Stomach (tissue), 9 donors: Measurements from ENCODE around the gene BTBD19. TPM values are rescaled to one million over a fixed set of nuclear protein-coding genes. Genes with fewer than 3 reads are reported as not detected.

Experiments used
- DNase-seq, 2 donors: peaks; one replicate each; pipeline versions ENCODE4 v3.0.0 to v3.0.0-alpha.2; 2013 to 2019
- H3K27ac ChIP-seq, 5 donors: fragments of 200-600 bp in 4 of 5; sonication (generic) in 4 of 5; one replicate each; pipeline ENCODE4 v1.5.1; 2013 to 2019; ENCODE audit warnings: mild to moderate bottlenecking in 1 of 5, moderate library complexity in 1 of 5
- H3K27me3 ChIP-seq, 3 donors: fragments of 200-600 bp; sonication (generic); one replicate each; pipeline ENCODE4 v1.5.1; 2017 to 2019; ENCODE audit warnings: mixed run types in 1 of 3
- H3K36me3 ChIP-seq, 4 donors: fragments of 200-600 bp; sonication (generic); 1 replicate in 3 of 4; 2 replicates in 1 of 4; pipeline ENCODE4 v1.5.1; 2016 to 2019
- H3K4me1 ChIP-seq, 4 donors: fragments of 200-600 bp; sonication (generic); one replicate each; pipeline ENCODE4 v1.5.1; 2016 to 2019
- H3K4me3 ChIP-seq, 4 donors: fragments of 200-600 bp; sonication (generic) in 3 of 4; one replicate each; pipeline ENCODE4 v1.5.1; 2016 to 2019; ENCODE audit warnings: mild to moderate bottlenecking in 1 of 4
- H3K9me3 ChIP-seq, 4 donors: fragments of 200-600 bp; sonication (generic); one replicate each; pipeline ENCODE4 v1.5.1; 2016 to 2019
- EP300 ChIP-seq: sonication (generic); formaldehyde crosslinking; IDR thresholded peaks from one replicate; pipeline ENCODE4 v1.6.1; 2017; ENCODE audit warnings: antibody characterized with exemption
- POLR2A ChIP-seq, 4 donors: fragments of 450-650 bp; IDR thresholded peaks; one replicate each; pipeline ENCODE4 v1.6.1; 2016; ENCODE audit warnings: antibody characterized with exemption in 4 of 4, control low read depth in 2 of 4, mild to moderate bottlenecking in 1 of 4, moderate library complexity in 1 of 4
- POLR2AphosphoS5 ChIP-seq, 3 donors: sonication (generic); formaldehyde crosslinking; IDR thresholded peaks; one replicate each; pipeline ENCODE4 v1.6.1; 2016; ENCODE audit warnings: antibody characterized with exemption in 3 of 3
- WGBS, 5 donors: extraction: QIAGEN DNeasy Blood & Tissue Kit in 3 of 5; methylation state at CpG; one replicate each; pipeline versions ENCODE4 v1.1.5 to v1.1.7; 2013 to 2018; 5-methylcytosine and 5-hydroxymethylcytosine counted together
- intact Hi-C: fragments of 100-400 bp; cut with DNase I; formaldehyde crosslinking; loops from one replicate; pipeline ENCODE4 v1.15.1; 2023; ENCODE audit warnings: low total_unique reads
- polyA plus RNA-seq, 3 donors: library from polyadenylated mRNA; stranded (reverse); fragments of 200-250 nt; gene quantifications; one replicate each; pipeline ENCODE4 v1.2.3, GENCODE V29; 2013
- total RNA-seq, 5 donors: library from RNA; depleted of rRNA; stranded (reverse); fragments of >200 nt; gene quantifications; one replicate each; pipeline versions ENCODE4 v1.1.0 to v1.2.3, GENCODE V29; 2014 to 2016
- TF ChIP-seq, protein P1 (sequence below), 7 experiments: fragments of 450-650 bp in 4 of 7; fragments of 200-600 bp in 3 of 7; sonication (generic) in 3 of 7; IDR thresholded peaks; one replicate each; pipeline ENCODE4 v1.5.1; 2016 to 2019; ENCODE audit warnings: antibody characterized with exemption in 7 of 7, control low read depth in 2 of 7, mild to moderate bottlenecking in 1 of 7
- donor health status: healthy with polysubstance abuse.
- donor health status: Bipolar disorder and iron deficiency.
- donor health status: healthy.

The BTBD19 gene
- total and polyA plus RNA-seq, 8 donors, result 0.89 to 4.1 (median 2.9) TPM; not detected in 2

DNA sequence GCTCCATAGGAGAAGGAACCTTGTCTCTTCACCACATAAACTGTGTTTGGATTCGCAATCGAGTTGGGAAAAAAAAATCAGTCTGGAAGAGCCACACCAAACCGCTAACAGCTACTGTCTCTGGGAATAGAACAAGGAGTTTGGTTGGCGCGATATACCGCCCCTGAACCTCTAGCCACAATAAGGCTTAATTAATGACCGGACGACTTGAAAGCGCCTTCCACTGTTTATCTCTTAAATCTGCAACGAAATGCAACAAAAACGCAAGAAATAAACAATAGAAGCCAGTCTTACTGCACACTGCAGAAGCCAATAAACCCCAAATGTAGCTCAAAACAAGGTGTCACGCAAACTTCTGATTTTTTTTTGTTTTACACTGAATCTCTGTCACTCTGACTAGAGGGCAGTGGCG is 10.9 kb downstream of the BTBD19 start:
- TF ChIP-seq, protein P1, sequence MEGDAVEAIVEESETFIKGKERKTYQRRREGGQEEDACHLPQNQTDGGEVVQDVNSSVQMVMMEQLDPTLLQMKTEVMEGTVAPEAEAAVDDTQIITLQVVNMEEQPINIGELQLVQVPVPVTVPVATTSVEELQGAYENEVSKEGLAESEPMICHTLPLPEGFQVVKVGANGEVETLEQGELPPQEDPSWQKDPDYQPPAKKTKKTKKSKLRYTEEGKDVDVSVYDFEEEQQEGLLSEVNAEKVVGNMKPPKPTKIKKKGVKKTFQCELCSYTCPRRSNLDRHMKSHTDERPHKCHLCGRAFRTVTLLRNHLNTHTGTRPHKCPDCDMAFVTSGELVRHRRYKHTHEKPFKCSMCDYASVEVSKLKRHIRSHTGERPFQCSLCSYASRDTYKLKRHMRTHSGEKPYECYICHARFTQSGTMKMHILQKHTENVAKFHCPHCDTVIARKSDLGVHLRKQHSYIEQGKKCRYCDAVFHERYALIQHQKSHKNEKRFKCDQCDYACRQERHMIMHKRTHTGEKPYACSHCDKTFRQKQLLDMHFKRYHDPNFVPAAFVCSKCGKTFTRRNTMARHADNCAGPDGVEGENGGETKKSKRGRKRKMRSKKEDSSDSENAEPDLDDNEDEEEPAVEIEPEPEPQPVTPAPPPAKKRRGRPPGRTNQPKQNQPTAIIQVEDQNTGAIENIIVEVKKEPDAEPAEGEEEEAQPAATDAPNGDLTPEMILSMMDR (IDR thresholded peaks at IDR 0.05), result no peak
- TF ChIP-seq POLR2AphosphoS5 (IDR thresholded peaks at IDR 0.05) (no peak), POLR2A (IDR thresholded peaks at IDR 0.05) (no peak), EP300 (no peak)
- H3K4me1 ChIP-seq, result peaks cover 15 to 40% (median 29%) of the 10 kb centered on the region in 4 donors
- H3K9me3 ChIP-seq, result no peaks in the 10 kb centered on the region
- peak overlapping the region; percentile 89 to 96 (median 91) for H3K27ac ChIP-seq
- H3K4me3 ChIP-seq, result peak overlapping the region; percentile 46 to 58 (median 51)
- 0 to 4% (median 0%) methylated on average over 13 of the region's 13 CpGs for WGBS, 5 donors
- intact Hi-C loops, result no loop called here
- DNase-seq, result peak in 1 of 2 donors; percentile 55
- no peaks in the 10 kb centered on the region for H3K36me3 ChIP-seq
- no peaks in the 10 kb centered on the region for H3K27me3 ChIP-seq

DNA sequence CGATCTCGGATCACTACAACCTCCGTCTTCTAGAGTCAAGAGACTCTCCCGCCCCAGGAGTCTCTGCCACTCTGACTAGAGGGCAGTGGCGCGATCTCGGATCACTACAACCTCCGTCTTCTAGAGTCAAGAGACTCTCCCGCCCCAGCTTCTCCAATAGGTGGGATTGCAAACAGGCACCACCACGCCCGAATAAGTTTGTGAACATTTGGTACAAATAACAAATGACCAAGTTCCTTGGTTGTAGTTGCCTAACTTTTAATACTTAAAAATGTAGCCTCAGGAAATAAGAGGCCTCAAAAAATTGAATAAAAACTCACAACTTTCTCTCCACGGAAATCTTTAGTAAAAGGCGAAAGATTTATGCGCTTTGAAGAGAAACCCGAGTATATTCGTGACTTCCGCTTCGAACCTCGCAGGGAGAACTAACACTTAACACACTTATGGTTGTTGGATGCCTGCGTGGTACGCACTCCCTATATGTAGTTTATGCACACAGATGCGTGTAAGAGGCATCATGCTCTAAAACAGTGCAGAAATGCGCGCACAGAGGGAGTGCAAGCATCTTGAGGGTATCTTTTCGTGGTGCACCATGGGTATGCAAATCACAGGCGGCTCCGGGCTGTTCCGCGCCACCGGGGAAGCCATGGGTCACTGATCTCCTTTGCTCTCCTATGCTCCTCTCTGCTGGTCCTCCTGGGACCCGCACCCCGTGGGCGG is 11.4 kb downstream of the BTBD19 start:
- Histone ChIP-seq H3K27ac (peak overlapping the region; percentile 89 to 96 (median 91)), H3K36me3 (no peaks in the 10 kb centered on the region), H3K4me1 (peaks cover 15 to 35% (median 24%) of the 10 kb centered on the region in 4 donors), H3K27me3 (no peaks in the 10 kb centered on the region), H3K4me3 (peak overlapping the region; percentile 46 to 58 (median 51)), H3K9me3 (no peaks in the 10 kb centered on the region)
- intact Hi-C loops, result no loop called here
- 0 to 7% (median 1%) methylated on average over 33 of the region's 33 CpGs for WGBS, 5 donors
- TF ChIP-seq, protein P1 (IDR thresholded peaks at IDR 0.05), result no peak
- TF ChIP-seq POLR2AphosphoS5 (IDR thresholded peaks at IDR 0.05) (peak; percentile 12 to 99 (median 97)), EP300 (no peak), POLR2A (IDR thresholded peaks at IDR 0.05) (peak in 2 of 4 donors; percentile 81 to 96)
- peak; percentile 79 to 92 for DNase-seq

DNA sequence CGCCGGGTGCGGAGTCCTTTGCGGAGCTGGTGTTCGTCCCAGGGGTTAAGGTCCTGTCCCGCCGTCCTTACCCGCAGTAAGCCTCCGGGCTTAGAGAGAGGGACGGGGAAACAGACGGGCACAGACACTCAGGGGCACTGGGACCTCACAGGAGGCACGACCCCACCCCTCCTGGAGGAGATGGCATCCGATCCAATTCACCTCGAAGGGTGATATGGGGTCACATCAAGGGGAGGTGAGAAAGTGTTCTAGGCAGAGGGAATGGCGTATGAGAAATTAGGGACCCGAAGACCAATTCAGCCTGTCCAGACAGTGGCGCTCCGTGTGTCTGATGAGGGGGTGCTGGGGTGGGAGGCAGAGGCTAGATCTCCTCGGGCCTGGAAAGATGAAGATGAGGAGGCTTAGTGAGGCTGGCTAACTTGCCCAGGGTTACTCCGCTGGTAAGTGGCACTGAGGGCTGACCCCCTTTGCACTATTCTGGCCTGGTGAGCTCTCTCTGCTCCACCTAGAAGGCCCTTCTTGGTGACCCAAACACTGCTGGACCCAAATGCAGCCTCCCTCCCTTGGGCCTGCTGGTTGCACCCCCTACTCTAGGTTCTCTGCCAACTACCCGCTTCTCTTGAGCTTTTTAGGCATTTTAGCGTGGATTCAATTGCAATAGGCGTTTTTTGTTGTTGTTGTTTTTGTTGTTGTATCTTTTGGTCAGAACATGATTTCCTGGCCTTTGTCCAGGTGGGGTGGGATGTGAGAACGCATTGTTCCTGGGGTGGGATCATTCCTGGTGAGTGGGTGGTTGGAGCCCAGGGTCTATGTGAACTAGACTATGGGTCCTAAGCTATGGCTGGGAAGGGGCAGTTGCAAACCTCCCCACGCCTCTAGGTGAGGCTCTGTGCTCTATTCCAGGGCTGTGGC is 12.3 kb downstream of the BTBD19 start:
- DNase-seq, result no peak
- intact Hi-C loops, result no loop called here
- Histone ChIP-seq H3K9me3 (no peaks in the 10 kb centered on the region), H3K4me1 (peaks cover 15 to 29% (median 23%) of the 10 kb centered on the region in 4 donors), H3K36me3 (no peaks in the 10 kb centered on the region), H3K27me3 (no peaks in the 10 kb centered on the region), H3K27ac (peak overlapping the region; percentile 86 to 96 (median 91)), H3K4me3 (peak overlapping the region; percentile 46 to 58 (median 51))
- TF ChIP-seq, protein P1 (IDR thresholded peaks at IDR 0.05), result peak in 1 of 7 experiments; percentile 6
- no peak for TF ChIP-seq EP300
- WGBS, 5 donors, result 25 to 35% (median 26%) methylated on average over 20 to 25 of the region's 25 CpGs

DNA sequence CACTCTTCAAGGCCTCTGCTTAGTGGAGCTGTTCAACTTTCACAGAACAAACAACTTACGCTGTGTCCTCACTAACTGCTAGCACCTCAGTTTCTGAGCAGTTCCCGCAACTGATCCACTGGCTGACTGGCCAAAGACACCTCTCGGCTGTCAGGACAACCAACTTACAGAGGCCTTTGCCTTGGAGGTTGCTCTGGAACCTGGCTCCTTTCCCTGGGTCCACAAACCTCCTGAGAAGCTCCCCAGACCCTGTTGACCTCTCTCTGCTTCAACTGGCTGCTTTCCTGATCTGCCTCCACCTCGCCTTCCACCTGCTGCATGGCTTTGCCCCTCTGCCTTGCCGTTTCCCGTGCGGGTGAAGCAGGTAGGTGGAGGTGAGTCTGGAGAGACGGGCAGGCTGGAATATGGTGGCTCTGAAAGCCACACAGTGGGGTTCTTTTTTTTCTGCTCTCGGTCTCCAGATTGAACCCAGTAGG is 13.0 kb downstream of the BTBD19 start:
- H3K4me3 ChIP-seq, result no peak overlapping the region
- H3K27ac ChIP-seq, result peak overlapping the region in 2 of 5 donors; percentile 91 to 96
- no peaks in the 10 kb centered on the region for H3K9me3 ChIP-seq
- TF ChIP-seq POLR2A (IDR thresholded peaks at IDR 0.05) (no peak), POLR2AphosphoS5 (IDR thresholded peaks at IDR 0.05) (no peak), EP300 (no peak)
- TF ChIP-seq, protein P1 (IDR thresholded peaks at IDR 0.05), result no peak
- no peaks in the 10 kb centered on the region for H3K27me3 ChIP-seq
- intact Hi-C loops, result no loop called here
- DNase-seq, result no peak
- no peaks in the 10 kb centered on the region for H3K36me3 ChIP-seq
- H3K4me1 ChIP-seq, result peaks cover 15 to 32% (median 23%) of the 10 kb centered on the region in 4 donors
- 79 to 89% (median 82%) methylated on average over 9 of the region's 9 CpGs for WGBS, 5 donors
